Upper lobe of left lung (tissue), 6 donors: ENCODE results near the gene IFIT3. TPM values are rescaled to one million over a fixed set of nuclear protein-coding genes. Genes with fewer than 3 reads are reported as not detected.
A peak's percentile ranks its signal among the peaks of the same experiment; 100 is the strongest.

Experiments used
- ATAC-seq, 2 donors: fragments of 200-7000 bp; cut with Tn5 transposase; one replicate each; pipeline ENCODE4 v1.9.1; 2022; ENCODE audit warnings: mild to moderate bottlenecking in 2 of 2, moderate library complexity in 2 of 2; ENCODE audit not compliant: low FRiP score in 2 of 2
- DNase-seq, 2 donors: peaks; one replicate each; pipeline ENCODE4 v3.0.0-alpha.2; 2019 to 2020
- H3K27ac ChIP-seq, 4 donors: fragments of 200-600 bp; sonication (generic); one replicate each; pipeline ENCODE4 v1.5.1; 2016 to 2019
- H3K27me3 ChIP-seq, 4 donors: fragments of 200-600 bp; sonication (generic); one replicate each; pipeline ENCODE4 v1.5.1; 2017 to 2019
- H3K36me3 ChIP-seq, 4 donors: fragments of 200-600 bp; sonication (generic); one replicate each; pipeline ENCODE4 v1.5.1; 2016 to 2019
- H3K4me1 ChIP-seq, 4 donors: fragments of 200-600 bp; sonication (generic); one replicate each; pipeline ENCODE4 v1.5.1; 2018 to 2019
- H3K4me3 ChIP-seq, 4 donors: fragments of 200-600 bp; sonication (generic); one replicate each; pipeline ENCODE4 v1.5.1; 2017 to 2019; ENCODE audit warnings: mild to moderate bottlenecking in 2 of 4, moderate library complexity in 1 of 4
- H3K9me3 ChIP-seq, 4 donors: fragments of 200-600 bp; sonication (generic); one replicate each; pipeline ENCODE4 v1.5.1; 2018 to 2019
- CTCF ChIP-seq, 6 experiments: fragments of 450-650 bp in 4 of 6; fragments of 200-600 bp in 2 of 6; sonication (generic) in 2 of 6; IDR thresholded peaks; one replicate each; pipeline ENCODE4 v1.5.1; 2016 to 2019; ENCODE audit warnings: antibody characterized with exemption in 6 of 6
- EP300 ChIP-seq, 4 donors: sonication (generic); formaldehyde crosslinking; IDR thresholded peaks; one replicate each; pipeline ENCODE4 v1.5.1; 2017; ENCODE audit warnings: antibody characterized with exemption in 4 of 4, control low read depth in 2 of 4
- POLR2A ChIP-seq, 4 donors: fragments of 450-650 bp; IDR thresholded peaks; one replicate each; pipeline ENCODE4 v1.5.1; 2016 to 2017; ENCODE audit warnings: antibody characterized with exemption in 4 of 4, mild to moderate bottlenecking in 2 of 4
- POLR2AphosphoS5 ChIP-seq, 2 donors: sonication (generic); formaldehyde crosslinking; IDR thresholded peaks; one replicate each; pipeline ENCODE4 v1.5.1; 2017; ENCODE audit warnings: antibody characterized with exemption in 2 of 2
- WGBS, 2 donors: methylation state at CpG; one replicate each; pipeline ENCODE4 v1.1.5; 2017 to 2018; 5-methylcytosine and 5-hydroxymethylcytosine counted together
- total RNA-seq, 6 donors: library from RNA; depleted of rRNA in 4 of 6; stranded (reverse); fragments of >200 nt in 4 of 6; gene quantifications; one replicate each; pipeline versions ENCODE4 v1.1.0 to v1.2.1, GENCODE V29; 2016 to 2021
- donor health status: DM: no; HTN: no; CAD: no; lungs with moderate emphysema.
- donor health status: DM: no; HTN: yes; CAD: no; lungs with severe emphysema.

IFIT3 gene
- total RNA-seq, 6 donors from 2014 or later: 27.2 to 81.9 (median 33.8) TPM

GRCh38 chr10:89303161-89303560 is 24.6 kb upstream of the IFIT3 start:
- peaks cover 0 to 24% (median 19%) of the 10 kb centered on the region in 4 donors for H3K36me3 ChIP-seq
- no peak for TF ChIP-seq POLR2A (IDR thresholded peaks at IDR 0.05)
- WGBS, 2 donors: 28 to 41% methylated on average over 2 of the region's 2 CpGs
- no peaks in the 10 kb centered on the region for H3K27me3 ChIP-seq
- no peak for DNase-seq
- H3K4me1 ChIP-seq: peaks cover 18 to 33% (median 27%) of the 10 kb centered on the region in 4 donors
- ATAC-seq: no peak
- H3K4me3 ChIP-seq: peak overlapping the region in 3 of 4 donors; percentile 43 to 61 (median 59)
- peak overlapping the region; percentile 17 to 94 (median 92) for H3K27ac ChIP-seq
- H3K9me3 ChIP-seq: no peaks in the 10 kb centered on the region

GRCh38 chr10:89304026-89304425 is 23.8 kb upstream of the IFIT3 start:
- peak overlapping the region in 2 of 4 donors; percentile 59 to 61 for H3K4me3 ChIP-seq
- WGBS, 2 donors: 84 to 92% methylated on average over 4 of the region's 4 CpGs

GRCh38 chr10:89304446-89304845 is 23.4 kb upstream of the IFIT3 start:
- H3K4me3 ChIP-seq: no peak overlapping the region
- DNase-seq: no peak
- no peaks in the 10 kb centered on the region for H3K9me3 ChIP-seq
- no peaks in the 10 kb centered on the region for H3K27me3 ChIP-seq
- peaks cover 18 to 33% (median 27%) of the 10 kb centered on the region in 4 donors for H3K4me1 ChIP-seq
- H3K36me3 ChIP-seq: peaks cover 0 to 36% (median 19%) of the 10 kb centered on the region in 4 donors
- ATAC-seq: no peak
- H3K27ac ChIP-seq: no peak overlapping the region
- no peak for TF ChIP-seq CTCF (IDR thresholded peaks at IDR 0.05)
- no peak for TF ChIP-seq EP300 (IDR thresholded peaks at IDR 0.05)
- no peak for TF ChIP-seq POLR2AphosphoS5 (IDR thresholded peaks at IDR 0.05)
- TF ChIP-seq POLR2A (IDR thresholded peaks at IDR 0.05): no peak
- 95 to 99% methylated on average over 2 of the region's 2 CpGs for WGBS, 2 donors

More at GRCh38 chr10:89304026-89304425, 23.8 kb upstream of the IFIT3 start:
- DNase-seq (no peak), ATAC-seq (no peak)
- TF ChIP-seq EP300 (IDR thresholded peaks at IDR 0.05) (no peak), CTCF (IDR thresholded peaks at IDR 0.05) (no peak), POLR2A (IDR thresholded peaks at IDR 0.05) (no peak), POLR2AphosphoS5 (IDR thresholded peaks at IDR 0.05) (no peak)
- peaks cover 0 to 32% (median 19%) of the 10 kb centered on the region in 4 donors for H3K36me3 ChIP-seq
- H3K27ac ChIP-seq: no peak overlapping the region
- H3K4me1 ChIP-seq: peaks cover 18 to 33% (median 27%) of the 10 kb centered on the region in 4 donors
- H3K27me3 ChIP-seq: no peaks in the 10 kb centered on the region
- H3K9me3 ChIP-seq: no peaks in the 10 kb centered on the region

GRCh38 chr10:89304925-89305324 is 22.9 kb upstream of the IFIT3 start:
- no peak for TF ChIP-seq CTCF (IDR thresholded peaks at IDR 0.05)
- TF ChIP-seq POLR2AphosphoS5 (IDR thresholded peaks at IDR 0.05): no peak
- TF ChIP-seq POLR2A (IDR thresholded peaks at IDR 0.05): no peak
- TF ChIP-seq EP300 (IDR thresholded peaks at IDR 0.05): no peak
- peaks cover 18 to 33% (median 27%) of the 10 kb centered on the region in 4 donors for H3K4me1 ChIP-seq
- H3K9me3 ChIP-seq: no peaks in the 10 kb centered on the region
- no peaks in the 10 kb centered on the region for H3K27me3 ChIP-seq
- no peak for DNase-seq
- no peak for ATAC-seq
- peaks cover 0 to 36% (median 19%) of the 10 kb centered on the region in 4 donors for H3K36me3 ChIP-seq
- no peak overlapping the region for H3K4me3 ChIP-seq
- no peak overlapping the region for H3K27ac ChIP-seq

GRCh38 chr10:89305766-89306433 is 21.9 kb upstream of the IFIT3 start:
- Histone ChIP-seq H3K36me3 (peaks cover 0 to 36% (median 19%) of the 10 kb centered on the region in 4 donors), H3K27me3 (no peaks in the 10 kb centered on the region), H3K4me1 (peaks cover 16 to 30% (median 26%) of the 10 kb centered on the region in 4 donors), H3K9me3 (no peaks in the 10 kb centered on the region), H3K27ac (no peak overlapping the region), H3K4me3 (no peak overlapping the region)
- ATAC-seq (no peak), DNase-seq (no peak)
- WGBS, 2 donors: 93 to 95% methylated on average over 9 of the region's 9 CpGs
- no peak for TF ChIP-seq POLR2AphosphoS5 (IDR thresholded peaks at IDR 0.05)
- no peak for TF ChIP-seq POLR2A (IDR thresholded peaks at IDR 0.05)
- TF ChIP-seq CTCF (IDR thresholded peaks at IDR 0.05): no peak
- TF ChIP-seq EP300 (IDR thresholded peaks at IDR 0.05): no peak
